SJCRH30 (cell line): ENCODE data around the gene GATB. TPM values are rescaled to one million over a fixed set of nuclear protein-coding genes. Genes with fewer than 3 reads are reported as not detected.

Experiments used
- DNase-seq, 2 experiments: peaks; one replicate each; pipeline ENCODE4 v3.0.0-alpha.2; 2015 to 2020
- H3K27ac ChIP-seq: fragments of 250-450 bp; sonication (Bioruptor Pico); 2 replicates; pipeline ENCODE4 v1.5.1; 2020; ENCODE audit warnings: mild to moderate bottlenecking, moderate library complexity
- H3K27me3 ChIP-seq: fragments of 250-450 bp; sonication (Bioruptor Pico); 2 replicates; pipeline ENCODE4 v1.5.1; 2020; ENCODE audit warnings: mild to moderate bottlenecking, moderate library complexity
- H3K36me3 ChIP-seq: fragments of 250-450 bp; sonication (Bioruptor Pico); 2 replicates; pipeline ENCODE4 v1.5.1; 2020; ENCODE audit warnings: mild to moderate bottlenecking, moderate library complexity
- H3K4me1 ChIP-seq: fragments of 250-450 bp; sonication (Bioruptor Pico); 2 replicates; pipeline ENCODE4 v1.5.1; 2020; ENCODE audit warnings: mild to moderate bottlenecking, moderate library complexity
- H3K4me3 ChIP-seq: fragments of 250-450 bp; sonication (Bioruptor Pico); 2 replicates; pipeline ENCODE4 v1.5.1; 2020; ENCODE audit warnings: mild to moderate bottlenecking, moderate library complexity
- H3K9me3 ChIP-seq: fragments of 250-450 bp; sonication (Bioruptor Pico); replicated peaks from 2 replicates; pipeline ENCODE4 v1.5.1; 2020; ENCODE audit warnings: mild to moderate bottlenecking, moderate library complexity
- total RNA-seq: library from RNA; depleted of rRNA; stranded (reverse); fragments of >200 nt; shearing (Covaris generic); gene quantifications from 2 replicates; pipeline ENCODE4 v1.2.3, GENCODE V29; 2014

GATB gene
- total RNA-seq, 1 experiment from 2014 or later, result 15.8 TPM

GRCh38 chr4:151671541-151672059 is 89.2 kb downstream of the GATB start:
- no peak for DNase-seq
- no peaks in the 10 kb centered on the region for H3K27me3 ChIP-seq
- peaks cover 15% of the 10 kb centered on the region for H3K4me1 ChIP-seq
- no peaks in the 10 kb centered on the region for H3K9me3 ChIP-seq
- no peaks in the 10 kb centered on the region for H3K36me3 ChIP-seq
- H3K4me3 ChIP-seq, result no peak overlapping the region
- no peak overlapping the region for H3K27ac ChIP-seq

GRCh38 chr4:151670843-151671242 is 90.0 kb downstream of the GATB start:
- no peaks in the 10 kb centered on the region for H3K36me3 ChIP-seq
- no peaks in the 10 kb centered on the region for H3K9me3 ChIP-seq
- H3K27me3 ChIP-seq, result no peaks in the 10 kb centered on the region
- no peak overlapping the region for H3K4me3 ChIP-seq
- H3K4me1 ChIP-seq, result peaks cover 9% of the 10 kb centered on the region
- no peak overlapping the region for H3K27ac ChIP-seq
- DNase-seq, result no peak

- Histone ChIP-seq H3K4me3 (no peak overlapping the region), H3K4me1 (peaks cover 7% of the 10 kb centered on the region; the same call in 1 of the 2 replicates), H3K36me3 (no peaks in the 10 kb centered on the region), H3K27ac (no peak overlapping the region), H3K9me3 (no peaks in the 10 kb centered on the region), H3K27me3 (no peaks in the 10 kb centered on the region)
- no peak for DNase-seq
These were observed 90.8 kb downstream of the GATB start for GRCh38 chr4:151669990-151670389.

GRCh38 chr4:151668689-151669402 is 92.0 kb downstream of the GATB start:
- DNase-seq, result no peak
- Histone ChIP-seq H3K4me3 (no peak overlapping the region), H3K9me3 (no peaks in the 10 kb centered on the region), H3K36me3 (no peaks in the 10 kb centered on the region), H3K27me3 (no peaks in the 10 kb centered on the region), H3K27ac (no peak overlapping the region), H3K4me1 (peaks cover 4% of the 10 kb centered on the region; the same call in 1 of the 2 replicates)

- H3K4me3 ChIP-seq, result no peak overlapping the region
- H3K27me3 ChIP-seq, result no peaks in the 10 kb centered on the region
- no peak overlapping the region for H3K27ac ChIP-seq
- no peaks in the 10 kb centered on the region for H3K36me3 ChIP-seq
- H3K4me1 ChIP-seq, result peaks cover 2% of the 10 kb centered on the region; the same call in 1 of the 2 replicates
- DNase-seq, result no peak
- H3K9me3 ChIP-seq, result no peaks in the 10 kb centered on the region
These were observed 93.1 kb downstream of the GATB start for GRCh38 chr4:151667666-151668065.

- Histone ChIP-seq H3K9me3 (no peaks in the 10 kb centered on the region), H3K27ac (no peak overlapping the region), H3K36me3 (no peaks in the 10 kb centered on the region), H3K27me3 (no peaks in the 10 kb centered on the region), H3K4me3 (no peak overlapping the region), H3K4me1 (peaks cover 2% of the 10 kb centered on the region; the same call in 1 of the 2 replicates)
- no peak for DNase-seq
These were observed 93.8 kb downstream of the GATB start for GRCh38 chr4:151667048-151667447.

GRCh38 chr4:151666501-151666900 is 94.3 kb downstream of the GATB start:
- no peaks in the 10 kb centered on the region for H3K9me3 ChIP-seq
- peaks cover 2% of the 10 kb centered on the region; the same call in 1 of the 2 replicates for H3K4me1 ChIP-seq
- H3K27me3 ChIP-seq, result no peaks in the 10 kb centered on the region
- H3K4me3 ChIP-seq, result no peak overlapping the region
- no peak for DNase-seq
- H3K27ac ChIP-seq, result no peak overlapping the region
- H3K36me3 ChIP-seq, result no peaks in the 10 kb centered on the region

GRCh38 chr4:151665785-151666127 is 95.1 kb downstream of the GATB start:
- H3K4me3 ChIP-seq, result no peak overlapping the region
- H3K36me3 ChIP-seq, result no peaks in the 10 kb centered on the region
- H3K9me3 ChIP-seq, result no peaks in the 10 kb centered on the region
- no peak overlapping the region for H3K27ac ChIP-seq
- no peaks in the 10 kb centered on the region for H3K27me3 ChIP-seq
- DNase-seq, result no peak
- peaks cover 2% of the 10 kb centered on the region; the same call in 1 of the 2 replicates for H3K4me1 ChIP-seq

- no peaks in the 10 kb centered on the region for H3K36me3 ChIP-seq
- H3K4me3 ChIP-seq, result no peak overlapping the region
- H3K27ac ChIP-seq, result no peak overlapping the region
- no peaks in the 10 kb centered on the region for H3K9me3 ChIP-seq
- H3K4me1 ChIP-seq, result peaks cover 2% of the 10 kb centered on the region; the same call in 1 of the 2 replicates
- DNase-seq, result no peak
- H3K27me3 ChIP-seq, result no peaks in the 10 kb centered on the region
These were observed 95.6 kb downstream of the GATB start for GRCh38 chr4:151665022-151665784.

- Histone ChIP-seq H3K9me3 (no peaks in the 10 kb centered on the region), H3K27me3 (no peaks in the 10 kb centered on the region), H3K4me3 (no peak overlapping the region), H3K27ac (no peak overlapping the region), H3K4me1 (peaks cover 2% of the 10 kb centered on the region; the same call in 1 of the 2 replicates), H3K36me3 (no peaks in the 10 kb centered on the region)
- DNase-seq, result no peak
These were observed 96.5 kb downstream of the GATB start for GRCh38 chr4:151664289-151664688.

GRCh38 chr4:151663109-151663508 is 97.7 kb downstream of the GATB start:
- no peak for DNase-seq
- Histone ChIP-seq H3K27ac (no peak overlapping the region), H3K27me3 (no peaks in the 10 kb centered on the region), H3K4me3 (no peak overlapping the region), H3K4me1 (no peaks in the 10 kb centered on the region), H3K9me3 (no peaks in the 10 kb centered on the region), H3K36me3 (no peaks in the 10 kb centered on the region)

- no peak overlapping the region for H3K27ac ChIP-seq
- H3K27me3 ChIP-seq, result no peaks in the 10 kb centered on the region
- no peaks in the 10 kb centered on the region for H3K36me3 ChIP-seq
- H3K9me3 ChIP-seq, result no peaks in the 10 kb centered on the region
- H3K4me3 ChIP-seq, result no peak overlapping the region
- DNase-seq, result no peak
- H3K4me1 ChIP-seq, result no peaks in the 10 kb centered on the region
These were observed 98.9 kb downstream of the GATB start for GRCh38 chr4:151661873-151662272.

GRCh38 chr4:151660676-151661075 is 100.1 kb downstream of the GATB start:
- H3K9me3 ChIP-seq, result no peaks in the 10 kb centered on the region

GRCh38 chr4:151659601-151660364 is 101.0 kb downstream of the GATB start:
- Histone ChIP-seq H3K9me3 (no peaks in the 10 kb centered on the region), H3K4me1 (no peaks in the 10 kb centered on the region), H3K27me3 (no peaks in the 10 kb centered on the region), H3K36me3 (no peaks in the 10 kb centered on the region), H3K4me3 (no peak overlapping the region), H3K27ac (no peak overlapping the region)
- no peak for DNase-seq

More at GRCh38 chr4:151660676-151661075, 100.1 kb downstream of the GATB start:
- Histone ChIP-seq H3K27ac (no peak overlapping the region), H3K4me3 (no peak overlapping the region), H3K36me3 (no peaks in the 10 kb centered on the region), H3K27me3 (no peaks in the 10 kb centered on the region), H3K4me1 (no peaks in the 10 kb centered on the region)
- no peak for DNase-seq
